HG03378 (cell line): ENCODE measurements around the gene C11orf87.

Source experiments
- ATAC-seq: cut with Tn5 transposase; IDR thresholded peaks from one replicate; pipeline ENCODE4 v1.9.1; 2021; ENCODE audit warnings: mild to moderate bottlenecking, moderate library complexity; ENCODE audit not compliant: unreplicated experiment

C11orf87 gene

DNA sequence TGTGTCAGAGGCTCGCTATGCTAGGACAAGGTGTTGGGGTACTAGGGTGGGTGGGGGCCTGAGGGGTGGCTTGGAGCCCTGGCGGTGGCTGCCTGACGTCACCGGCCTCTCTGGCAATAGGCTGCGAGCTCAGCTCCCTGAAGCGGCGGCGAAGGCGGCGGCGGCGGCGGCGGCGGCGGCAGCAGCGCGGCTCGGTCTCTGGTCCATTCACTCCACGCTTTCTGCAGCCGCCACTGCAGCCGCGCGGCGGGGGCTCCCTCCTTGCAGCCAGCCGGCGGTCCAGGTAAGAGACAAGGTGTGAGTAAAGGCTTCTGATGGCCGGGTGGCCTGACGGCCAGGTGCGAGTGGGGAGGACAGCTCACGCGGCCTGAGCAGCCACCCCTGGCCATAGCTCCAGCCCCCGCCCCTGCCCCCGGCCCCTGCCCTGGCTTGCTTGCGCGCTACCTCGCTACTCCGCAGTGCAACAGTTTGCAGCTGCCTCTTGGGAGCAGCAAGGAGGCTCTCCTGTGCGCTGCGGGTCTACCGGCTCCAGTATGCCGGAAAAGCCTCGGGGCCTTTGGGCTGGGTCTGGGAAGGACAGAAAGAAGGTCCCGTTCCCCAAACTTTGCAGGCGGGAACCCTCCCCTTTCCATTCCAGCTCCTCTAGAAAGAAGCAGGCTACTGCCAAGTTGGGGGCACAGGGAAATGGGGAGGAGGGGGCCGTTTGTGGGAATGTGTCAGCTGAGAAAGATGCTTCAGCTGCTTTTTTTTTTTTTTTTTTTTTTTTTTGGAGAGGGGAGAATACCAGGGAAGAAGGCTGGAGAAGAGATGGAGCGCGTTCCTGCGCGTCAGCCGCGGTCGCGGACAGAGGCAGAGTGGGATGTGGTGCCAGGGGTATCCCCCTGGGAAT, at the start of gene C11orf87:
Gene C11orf87 (plus strand): TSS at position 210 of the 889 bp plus-strand sequence. CDS start 1,444 bp downstream, outside the sequence.
- ATAC-seq, result no peak

GRCh38 chr11:109374032-109374431, 48.0 kb upstream of the C11orf87 start:
- no peak for ATAC-seq

GRCh38 chr11:109374441-109374840, 47.5 kb upstream of the C11orf87 start:
- no peak for ATAC-seq

DNA sequence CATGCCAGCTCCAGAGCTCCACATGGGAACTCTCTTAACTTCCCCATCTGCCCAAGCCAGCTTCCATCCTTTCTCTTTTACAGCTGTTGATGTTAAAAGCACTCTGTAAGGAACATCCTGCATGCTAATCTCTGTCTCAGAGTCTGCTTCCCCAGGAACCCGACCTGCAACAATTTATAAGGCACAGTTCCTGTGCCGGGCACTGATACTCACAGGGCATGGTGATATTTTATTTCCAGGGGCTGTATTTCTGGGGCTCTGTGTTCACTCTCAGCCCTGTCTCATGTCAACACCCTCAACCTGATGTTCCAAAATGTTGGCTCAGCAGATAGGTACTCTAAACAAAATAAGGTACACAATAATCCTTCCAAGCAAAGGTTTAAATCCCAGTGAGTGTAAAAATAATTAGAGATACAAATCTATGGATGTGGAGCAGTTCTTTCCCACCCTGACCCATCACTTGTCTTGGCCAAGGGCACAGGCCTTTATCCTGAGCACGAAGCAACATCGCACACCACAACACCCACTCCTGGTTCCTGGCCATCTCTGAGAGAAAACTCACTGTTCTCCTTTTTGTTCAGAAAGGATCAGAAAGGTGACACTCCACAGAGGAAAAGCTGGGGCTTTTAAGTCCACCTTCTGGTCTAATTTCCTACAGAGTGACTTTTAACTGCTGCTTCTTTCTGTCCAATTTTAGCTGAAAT, 44.8 kb upstream of the C11orf87 start:
- no peak for ATAC-seq

- ATAC-seq, result no peak
Measured at GRCh38 chr11:109378034-109378433, 44.0 kb upstream of the C11orf87 start.

DNA sequence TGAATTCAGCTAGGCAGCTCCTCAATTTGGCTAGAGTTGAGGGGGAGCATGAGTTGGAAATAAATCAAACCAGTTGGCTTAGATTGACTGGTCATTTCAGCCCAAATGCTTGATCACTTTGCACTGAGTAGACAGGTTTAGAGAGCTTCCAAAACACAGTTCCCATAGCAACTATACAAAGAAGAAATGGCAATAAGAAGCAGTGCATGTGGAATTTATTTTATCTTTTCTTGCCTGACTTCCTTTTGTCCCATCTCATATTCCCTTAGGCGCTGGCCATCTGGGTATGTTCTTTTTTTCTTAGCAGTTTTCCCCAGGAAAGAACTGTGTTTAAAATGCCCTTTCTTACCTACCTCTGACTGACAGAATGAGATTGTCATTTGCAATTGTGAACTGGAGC, 38.7 kb upstream of the C11orf87 start:
- ATAC-seq, result no peak

GRCh38 chr11:109384873-109385272, 37.1 kb upstream of the C11orf87 start:
- ATAC-seq, result no peak

DNA sequence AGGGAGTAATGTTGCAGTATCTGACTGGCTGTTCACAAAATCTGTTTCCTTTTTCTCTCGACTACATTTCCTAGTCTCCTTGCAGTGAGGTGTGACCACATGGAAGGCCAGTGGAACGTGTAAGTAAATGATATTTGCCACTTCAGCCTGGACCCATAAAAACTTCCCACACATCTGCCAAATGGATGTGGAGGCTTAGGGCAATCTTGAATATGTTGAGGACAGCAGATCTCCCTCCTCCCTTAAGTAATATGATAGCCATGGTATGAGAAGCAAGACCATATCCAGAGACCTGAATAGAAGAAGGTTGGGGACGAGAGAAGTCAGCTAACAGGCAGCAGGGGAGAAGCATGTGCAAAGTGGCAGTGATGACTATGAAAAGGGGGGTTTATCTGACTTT, 33.0 kb upstream of the C11orf87 start:
- no peak for ATAC-seq

- no peak for ATAC-seq
Measured at GRCh38 chr11:109390752-109391151, 31.2 kb upstream of the C11orf87 start.

- ATAC-seq, result no peak
Measured at GRCh38 chr11:109401545-109401944, 20.4 kb upstream of the C11orf87 start.

GRCh38 chr11:109405671-109406070, 16.3 kb upstream of the C11orf87 start:
- no peak for ATAC-seq

DNA sequence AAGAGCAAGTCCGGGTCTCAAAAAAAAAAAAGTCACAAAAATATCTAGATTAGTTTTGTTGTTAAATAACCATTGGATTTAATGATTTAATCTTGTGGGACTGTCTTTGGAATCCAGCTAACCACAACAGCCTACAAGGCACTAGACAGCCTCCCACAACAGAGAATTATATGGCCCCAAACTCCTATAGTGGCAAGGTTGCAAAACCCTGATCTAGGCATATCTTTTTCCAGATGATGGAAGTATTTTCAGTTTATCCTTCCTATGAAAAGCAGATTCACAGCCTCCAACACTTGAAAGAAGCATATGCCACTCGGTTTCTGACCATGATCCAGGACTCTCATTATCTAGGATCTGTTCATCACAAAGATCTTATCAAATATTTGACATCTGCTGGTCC, 5.4 kb upstream of the C11orf87 start:
- ATAC-seq, result no peak

GRCh38 chr11:109422870-109423465, 978 bp downstream of the C11orf87 start:
- ATAC-seq, result no peak

DNA sequence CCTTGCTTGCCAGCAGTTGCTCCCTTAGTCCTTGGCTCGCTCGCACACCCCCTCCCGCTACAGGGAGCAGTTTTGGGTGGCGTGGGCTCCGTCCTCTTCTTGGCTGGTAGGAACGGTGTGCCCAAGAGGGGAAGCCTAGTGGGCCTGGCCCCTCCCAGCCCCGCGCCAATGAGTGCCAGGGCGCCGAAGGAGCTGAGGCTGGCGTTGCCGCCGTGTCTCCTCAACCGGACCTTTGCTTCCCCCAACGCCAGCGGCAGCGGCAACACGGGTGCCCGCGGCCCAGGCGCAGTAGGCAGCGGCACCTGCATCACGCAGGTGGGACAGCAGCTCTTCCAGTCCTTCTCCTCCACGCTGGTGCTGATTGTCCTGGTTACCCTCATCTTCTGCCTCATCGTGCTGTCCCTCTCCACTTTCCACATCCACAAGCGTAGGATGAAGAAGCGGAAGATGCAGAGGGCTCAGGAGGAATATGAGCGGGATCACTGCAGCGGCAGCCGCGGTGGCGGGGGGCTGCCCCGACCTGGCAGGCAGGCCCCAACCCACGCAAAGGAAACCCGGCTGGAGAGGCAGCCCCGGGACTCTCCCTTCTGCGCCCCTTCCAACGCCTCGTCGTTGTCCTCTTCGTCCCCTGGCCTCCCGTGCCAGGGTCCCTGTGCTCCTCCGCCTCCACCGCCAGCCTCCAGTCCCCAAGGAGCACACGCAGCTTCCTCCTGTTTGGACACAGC, 1.6 kb downstream of the C11orf87 start:
- no peak for ATAC-seq

- ATAC-seq, result no peak
Measured at GRCh38 chr11:109424901-109425300, 2.9 kb downstream of the C11orf87 start.

DNA sequence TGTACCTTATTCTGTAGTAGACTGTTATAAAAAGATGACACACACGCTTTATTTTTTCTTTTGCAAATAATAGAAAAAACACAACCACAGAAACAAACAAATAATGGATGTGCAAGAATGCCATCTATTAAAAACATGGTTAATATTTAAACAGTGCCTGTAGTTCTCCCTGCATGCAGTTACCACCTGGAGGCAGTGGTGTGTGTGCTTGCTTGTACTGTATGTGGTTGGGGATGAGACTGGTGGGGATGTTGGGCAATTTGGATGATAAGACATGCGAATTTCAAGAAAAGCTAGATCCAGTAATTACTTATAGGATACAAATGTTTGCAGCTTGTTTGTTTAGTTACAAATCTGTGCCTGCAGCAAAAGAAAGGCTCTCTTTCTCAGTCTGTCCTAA, 3.6 kb downstream of the C11orf87 start:
- no peak for ATAC-seq

- ATAC-seq, result no peak
Measured at GRCh38 chr11:109426442-109427240, 4.7 kb downstream of the C11orf87 start.

GRCh38 chr11:109432105-109432504, 10.1 kb downstream of the C11orf87 start:
- ATAC-seq, result no peak

GRCh38 chr11:109433753-109434256, 11.8 kb downstream of the C11orf87 start:
- no peak for ATAC-seq

DNA sequence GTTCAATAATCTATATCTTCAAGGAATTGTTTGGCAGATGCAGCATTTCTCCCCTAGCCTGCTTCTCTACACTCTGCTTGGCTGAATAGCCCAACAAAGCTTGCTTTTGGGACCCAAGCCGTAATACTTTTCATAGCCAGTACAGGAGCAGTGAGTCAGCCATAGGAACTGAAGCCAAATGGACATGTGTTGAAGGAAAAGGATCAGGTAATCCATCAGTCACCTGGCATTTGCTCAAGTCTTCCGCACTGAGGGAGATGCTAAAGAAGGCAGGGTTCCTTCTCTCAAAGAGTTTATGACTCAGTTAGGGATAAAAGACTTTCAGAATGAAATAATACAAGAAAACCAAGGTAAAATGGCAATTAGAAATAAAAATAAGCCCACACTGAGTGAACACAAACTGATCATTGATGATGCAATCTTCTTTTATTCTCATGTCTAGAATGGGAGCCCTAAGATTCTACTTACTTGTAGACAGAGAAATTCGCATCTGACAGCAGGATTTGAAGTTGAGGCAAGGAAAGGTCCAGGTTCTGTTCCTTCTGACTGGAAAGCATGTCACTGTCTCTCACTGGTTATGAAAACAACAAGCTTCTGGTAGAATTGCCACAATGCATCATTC, 13.2 kb downstream of the C11orf87 start:
- no peak for ATAC-seq
